ENCODE results near the gene OR10G3. TPM values are rescaled to one million over a fixed set of nuclear protein-coding genes. Genes with fewer than 3 reads are reported as not detected.
A peak's percentile ranks its signal among the peaks of the same experiment; 100 is the strongest.
"Not testable (repeated sequence)": the region's sequence is repeated elsewhere in the genome, so short reads cannot be mapped to it uniquely, and the experiment has no call there.

Gene OR10G3, protein sequence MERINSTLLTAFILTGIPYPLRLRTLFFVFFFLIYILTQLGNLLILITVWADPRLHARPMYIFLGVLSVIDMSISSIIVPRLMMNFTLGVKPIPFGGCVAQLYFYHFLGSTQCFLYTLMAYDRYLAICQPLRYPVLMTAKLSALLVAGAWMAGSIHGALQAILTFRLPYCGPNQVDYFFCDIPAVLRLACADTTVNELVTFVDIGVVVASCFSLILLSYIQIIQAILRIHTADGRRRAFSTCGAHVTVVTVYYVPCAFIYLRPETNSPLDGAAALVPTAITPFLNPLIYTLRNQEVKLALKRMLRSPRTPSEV
- total RNA-seq = not detected

- H3K9me3 Mint-ChIP-seq = no peaks in the 10 kb centered on the region
- peaks cover 18% of the 10 kb centered on the region for H3K27me3 Mint-ChIP-seq (ENCODE audit: low read depth)
- DNase-seq (no peak), ATAC-seq (no peak)
- H3K4me3 Mint-ChIP-seq = no peak within 1 kb of the TSS
- no peaks in the 10 kb centered on the region for H3K4me1 Mint-ChIP-seq (ENCODE audit: low read depth)
- H3K36me3 Mint-ChIP-seq (ENCODE audit: insufficient read depth) = no peaks in the 10 kb centered on the region
Measured at GRCh38 chr14:21579976-21580375, at the start of gene OR10G3. Gene OR10G3, minus strand, starts transcription at chr14:21580076. Its CDS starts 9,332 bp downstream, at chr14:21570744.

GRCh38 chr14:21626491-21627230 lies 46.8 kb upstream of the OR10G3 start:
- ATAC-seq = no peak

DNA sequence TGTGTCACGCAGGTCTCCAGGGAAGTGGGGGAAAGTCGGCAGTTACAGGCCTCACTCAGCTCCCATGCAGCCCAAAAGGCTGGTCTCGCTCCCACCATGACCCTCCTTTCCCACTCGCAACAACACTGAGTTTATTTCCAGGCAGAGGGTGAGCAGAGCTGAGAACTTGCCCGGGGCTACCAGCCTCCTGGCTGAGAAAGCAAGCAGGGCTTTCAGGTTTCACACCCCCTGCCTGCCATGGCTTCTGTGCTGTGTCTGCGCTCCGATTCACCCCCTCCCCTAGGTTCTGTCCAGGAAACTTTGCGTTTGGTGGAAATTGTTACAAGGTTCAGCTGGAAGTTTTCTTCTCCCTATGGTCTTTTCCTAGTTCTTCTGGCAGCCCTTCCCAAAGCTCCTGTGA lies 37.7 kb upstream of the OR10G3 start:
- ATAC-seq (no peak), DNase-seq (no peak)
- H3K4me3 Mint-ChIP-seq = no peak overlapping the region
- no peaks in the 10 kb centered on the region for H3K36me3 Mint-ChIP-seq (ENCODE audit: insufficient read depth)
- no peaks in the 10 kb centered on the region for H3K4me1 Mint-ChIP-seq (ENCODE audit: low read depth)
- peaks cover 18% of the 10 kb centered on the region for H3K27me3 Mint-ChIP-seq (ENCODE audit: low read depth)
- H3K9me3 Mint-ChIP-seq = no peaks in the 10 kb centered on the region

More at GRCh38 chr14:21626491-21627230, 46.8 kb upstream of the OR10G3 start:
- Mint-ChIP-seq H3K9me3 (peaks cover 13% of the 10 kb centered on the region), H3K4me1 (ENCODE audit: low read depth) (no peaks in the 10 kb centered on the region), H3K36me3 (ENCODE audit: insufficient read depth) (no peaks in the 10 kb centered on the region), H3K4me3 (no peak overlapping the region), H3K27me3 (ENCODE audit: low read depth) (peaks cover 27% of the 10 kb centered on the region)
- no peak for DNase-seq

DNA sequence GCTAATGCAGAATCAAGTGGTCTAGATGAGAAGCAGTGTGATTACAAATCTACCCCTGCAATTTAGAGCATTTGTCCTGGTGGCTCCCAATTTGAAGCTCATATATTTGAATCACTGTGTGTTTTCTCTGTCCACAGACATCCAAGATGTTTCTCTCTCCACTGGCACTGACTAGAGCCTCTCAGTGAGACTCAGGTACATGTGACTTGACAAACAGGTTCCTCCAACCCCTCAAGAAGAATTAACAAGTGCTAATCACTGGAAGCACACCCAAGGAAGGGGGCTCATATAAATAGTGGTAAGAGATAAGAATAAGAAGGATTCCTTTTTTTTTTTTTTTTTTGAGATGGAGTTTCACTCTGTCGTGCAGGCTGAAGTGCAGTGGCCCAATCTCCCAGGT lies 34.4 kb upstream of the OR10G3 start:
- Mint-ChIP-seq H3K27me3 (ENCODE audit: low read depth) (peaks cover 17% of the 10 kb centered on the region), H3K4me3 (no peak overlapping the region), H3K36me3 (ENCODE audit: insufficient read depth) (no peaks in the 10 kb centered on the region), H3K4me1 (ENCODE audit: low read depth) (no peaks in the 10 kb centered on the region), H3K9me3 (no peaks in the 10 kb centered on the region)
- DNase-seq (no peak), ATAC-seq (no peak)

GRCh38 chr14:21612324-21612723 lies 32.4 kb upstream of the OR10G3 start:
- Mint-ChIP-seq H3K9me3 (no peaks in the 10 kb centered on the region), H3K4me1 (ENCODE audit: low read depth) (no peaks in the 10 kb centered on the region), H3K4me3 (no peak overlapping the region), H3K27me3 (ENCODE audit: low read depth) (peaks cover 18% of the 10 kb centered on the region), H3K36me3 (ENCODE audit: insufficient read depth) (no peaks in the 10 kb centered on the region)
- no peak for DNase-seq
- no peak for ATAC-seq

DNA sequence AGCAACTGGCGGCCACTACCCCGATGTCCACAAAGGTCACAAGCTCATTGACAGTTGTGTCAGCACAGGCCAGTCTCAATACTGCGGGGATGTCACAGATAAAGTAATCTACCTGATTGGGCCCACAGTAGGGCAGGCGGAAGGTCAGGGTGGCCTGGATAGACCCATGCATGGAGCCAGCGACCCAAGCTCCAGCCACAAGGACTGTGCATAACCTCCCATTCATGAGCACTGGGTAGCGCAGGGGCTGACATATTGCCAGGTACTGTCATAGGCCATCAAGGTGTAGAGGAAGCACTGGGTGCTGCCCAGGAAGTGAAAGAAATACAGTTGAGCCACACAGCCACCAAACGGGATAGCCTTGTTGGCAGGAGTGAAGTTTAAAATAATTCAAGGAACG lies 22.3 kb upstream of the OR10G3 start:
- H3K4me1 Mint-ChIP-seq (ENCODE audit: low read depth); DNase-seq; H3K4me3 Mint-ChIP-seq; H3K27me3 Mint-ChIP-seq (ENCODE audit: low read depth); H3K36me3 Mint-ChIP-seq (ENCODE audit: insufficient read depth); H3K9me3 Mint-ChIP-seq; ATAC-seq: not testable (repeated sequence)

DNA sequence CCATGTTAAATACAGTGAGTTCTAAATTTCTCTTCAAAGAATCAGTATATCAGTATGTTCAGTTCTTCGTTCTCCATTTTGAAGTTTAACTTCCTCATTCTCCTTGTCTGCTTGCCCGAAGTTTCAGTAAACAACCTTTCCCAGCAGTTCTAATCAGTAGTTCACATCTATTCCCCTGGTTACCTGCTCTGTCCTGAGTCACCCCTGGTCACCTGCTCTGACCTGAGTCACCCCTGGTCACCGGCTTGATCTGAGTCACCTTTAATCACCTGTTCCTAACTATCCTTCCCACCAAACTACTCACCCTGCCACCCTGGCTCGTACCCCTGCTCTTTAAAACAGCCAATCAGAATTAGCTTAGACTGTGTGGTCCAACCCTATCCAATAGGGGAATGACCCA lies 9.4 kb upstream of the OR10G3 start:
- H3K4me1 Mint-ChIP-seq (ENCODE audit: low read depth) = no peaks in the 10 kb centered on the region
- no peak for ATAC-seq
- no peak overlapping the region for H3K4me3 Mint-ChIP-seq
- no peak for DNase-seq
- peaks cover 18% of the 10 kb centered on the region for H3K9me3 Mint-ChIP-seq
- peaks cover 30% of the 10 kb centered on the region for H3K27me3 Mint-ChIP-seq (ENCODE audit: low read depth)
- peaks cover 4% of the 10 kb centered on the region for H3K36me3 Mint-ChIP-seq (ENCODE audit: insufficient read depth)

GRCh38 chr14:21575661-21576060 lies 4.2 kb downstream of the OR10G3 start:
- H3K4me3 Mint-ChIP-seq = no peak overlapping the region
- no peaks in the 10 kb centered on the region for H3K36me3 Mint-ChIP-seq (ENCODE audit: insufficient read depth)
- peaks cover 4% of the 10 kb centered on the region for H3K9me3 Mint-ChIP-seq
- no peaks in the 10 kb centered on the region for H3K4me1 Mint-ChIP-seq (ENCODE audit: low read depth)
- DNase-seq (no peak), ATAC-seq (no peak)
- H3K27me3 Mint-ChIP-seq (ENCODE audit: low read depth) = peaks cover 23% of the 10 kb centered on the region

DNA sequence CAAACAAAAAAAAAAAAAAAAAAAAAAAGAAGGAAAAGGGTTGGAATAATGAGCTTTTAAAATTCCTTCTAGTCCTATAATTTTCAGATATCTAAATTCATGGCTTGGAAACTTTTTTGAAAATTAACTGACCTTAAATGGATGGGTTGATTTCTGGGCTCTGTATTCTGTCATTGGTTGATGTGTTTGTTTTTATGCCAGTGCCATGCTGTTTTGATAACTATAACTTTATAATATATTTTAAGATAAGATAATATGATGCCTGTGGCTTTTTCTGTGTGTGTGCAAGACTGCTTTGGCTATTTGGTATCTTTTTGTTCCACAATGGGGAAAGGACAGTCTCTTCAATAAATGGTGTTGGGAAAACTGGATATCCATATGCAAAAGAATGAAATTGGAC lies 7.3 kb downstream of the OR10G3 start:
- no peaks in the 10 kb centered on the region for H3K4me1 Mint-ChIP-seq (ENCODE audit: low read depth)
- peaks cover 21% of the 10 kb centered on the region for H3K27me3 Mint-ChIP-seq (ENCODE audit: low read depth)
- no peak for ATAC-seq
- H3K36me3 Mint-ChIP-seq (ENCODE audit: insufficient read depth) = no peaks in the 10 kb centered on the region
- peaks cover 4% of the 10 kb centered on the region for H3K9me3 Mint-ChIP-seq
- no peak overlapping the region for H3K4me3 Mint-ChIP-seq
- no peak for DNase-seq

GRCh38 chr14:21558703-21559170 lies 21.1 kb downstream of the OR10G3 start:
- Mint-ChIP-seq H3K27me3 (ENCODE audit: low read depth) (peaks cover 3% of the 10 kb centered on the region), H3K4me3 (no peak overlapping the region), H3K9me3 (no peaks in the 10 kb centered on the region), H3K36me3 (ENCODE audit: insufficient read depth) (no peaks in the 10 kb centered on the region), H3K4me1 (ENCODE audit: low read depth) (peaks cover 5% of the 10 kb centered on the region)
- no peak for DNase-seq
- ATAC-seq = no peak

GRCh38 chr14:21557084-21557901 lies 22.6 kb downstream of the OR10G3 start:
- Mint-ChIP-seq H3K4me1 (ENCODE audit: low read depth) (peaks cover 5% of the 10 kb centered on the region), H3K36me3 (ENCODE audit: insufficient read depth) (no peaks in the 10 kb centered on the region), H3K27me3 (ENCODE audit: low read depth) (no peaks in the 10 kb centered on the region), H3K4me3 (peak overlapping the region; percentile 17), H3K9me3 (no peaks in the 10 kb centered on the region)
- ATAC-seq (peak; percentile 74 to 80), DNase-seq (peak; percentile 74)

- H3K27me3 Mint-ChIP-seq (ENCODE audit: low read depth) = no peaks in the 10 kb centered on the region
- no peak overlapping the region for H3K4me3 Mint-ChIP-seq
- H3K36me3 Mint-ChIP-seq (ENCODE audit: insufficient read depth) = no peaks in the 10 kb centered on the region
- DNase-seq (no peak), ATAC-seq (no peak)
- H3K4me1 Mint-ChIP-seq (ENCODE audit: low read depth) = peaks cover 5% of the 10 kb centered on the region
- H3K9me3 Mint-ChIP-seq = no peaks in the 10 kb centered on the region
Measured at GRCh38 chr14:21556378-21557083, 23.3 kb downstream of the OR10G3 start.

GRCh38 chr14:21553266-21553665 lies 26.6 kb downstream of the OR10G3 start:
- ATAC-seq (no peak), DNase-seq (no peak)
- Mint-ChIP-seq H3K36me3 (ENCODE audit: insufficient read depth) (no peaks in the 10 kb centered on the region), H3K9me3 (no peaks in the 10 kb centered on the region), H3K27me3 (ENCODE audit: low read depth) (peaks cover 3% of the 10 kb centered on the region), H3K4me3 (no peak overlapping the region), H3K4me1 (ENCODE audit: low read depth) (peaks cover 5% of the 10 kb centered on the region)

DNA sequence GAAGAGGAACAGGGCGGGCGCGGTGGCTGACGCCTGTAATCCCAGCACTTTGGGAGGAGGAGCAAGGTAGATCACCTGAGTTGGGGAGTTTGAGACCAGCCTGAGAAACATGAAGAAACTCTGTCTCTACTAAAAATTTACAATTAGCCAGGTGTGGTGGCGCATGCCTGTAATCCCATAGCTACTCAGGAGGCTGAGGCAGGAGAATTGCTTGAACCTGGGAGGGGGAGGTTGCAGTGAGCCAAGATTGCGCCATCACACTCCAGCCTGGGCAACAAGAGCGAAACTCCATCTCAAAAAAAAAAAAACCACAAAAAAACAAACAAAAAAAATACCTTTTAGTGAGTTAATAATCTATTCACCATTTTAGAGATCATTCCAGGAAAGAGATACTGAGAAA lies 35.3 kb downstream of the OR10G3 start:
- H3K27me3 Mint-ChIP-seq (ENCODE audit: low read depth); DNase-seq; H3K9me3 Mint-ChIP-seq; ATAC-seq; H3K4me3 Mint-ChIP-seq; H3K36me3 Mint-ChIP-seq (ENCODE audit: insufficient read depth); H3K4me1 Mint-ChIP-seq (ENCODE audit: low read depth): not testable (repeated sequence)

Data from activated T-cell treated with anti-CD3 and anti-CD28 coated beads, Interleukin-2, amount 50 U/mL, for 4 hours (primary cell).